HUES64 (cell line): ENCODE results near the gene ZNF3.

Experiments
- H3K27ac ChIP-seq: 2 replicates; pipeline ENCODE4 v1.7.0; 2013; ENCODE audit warnings: low read depth, low read length, inconsistent platforms
- H3K27me3 ChIP-seq: 2 replicates; pipeline ENCODE4 v1.6.1; 2013; ENCODE audit warnings: mild to moderate bottlenecking, low read length; ENCODE audit not compliant: insufficient read depth
- H3K36me3 ChIP-seq: 2 replicates; pipeline ENCODE4 v1.6.1; 2013; ENCODE audit warnings: mild to moderate bottlenecking, low read length; ENCODE audit not compliant: insufficient read depth
- H3K4me1 ChIP-seq: 2 replicates; pipeline ENCODE4 v1.6.1; 2013; ENCODE audit warnings: mild to moderate bottlenecking, low read length, moderate library complexity; ENCODE audit not compliant: insufficient read depth
- H3K4me3 ChIP-seq: 2 replicates; pipeline ENCODE4 v1.5.1; 2013; ENCODE audit warnings: mild to moderate bottlenecking, low read length, moderate library complexity
- H3K9ac ChIP-seq: 2 replicates; pipeline ENCODE4 v1.6.1; 2013; ENCODE audit warnings: mild to moderate bottlenecking, low read depth, low read length
- H3K9me3 ChIP-seq: 2 replicates; pipeline ENCODE4 v1.6.1; 2013; ENCODE audit warnings: low read depth, low read length; ENCODE audit not compliant: insufficient read depth
- WGBS: fragments of 150-250, 120-280 bp; methylation state at CpG from one replicate; pipeline ENCODE4 v1.1.7; 2013; ENCODE audit warnings: missing lambda C conversion rate; 5-methylcytosine and 5-hydroxymethylcytosine counted together

The ZNF3 gene

GRCh38 chr7:100107125-100107737, 25.7 kb upstream of the ZNF3 start:
- Histone ChIP-seq H3K36me3 (peaks cover 71% of the 10 kb centered on the region), H3K4me1 (peaks cover 5% of the 10 kb centered on the region)
- WGBS, result 95% methylated on average over 25 of the region's 25 CpGs

GRCh38 chr7:100106633-100107032, 25.1 kb upstream of the ZNF3 start:
- Histone ChIP-seq H3K27ac (no peak overlapping the region), H3K9ac (no peak overlapping the region), H3K36me3 (peaks cover 66% of the 10 kb centered on the region), H3K4me3 (no peak overlapping the region), H3K27me3 (no peaks in the 10 kb centered on the region), H3K4me1 (peaks cover 5% of the 10 kb centered on the region), H3K9me3 (no peaks in the 10 kb centered on the region)
- WGBS, result 92% methylated on average over 17 of the region's 17 CpGs

More at GRCh38 chr7:100107125-100107737, 25.7 kb upstream of the ZNF3 start:
- H3K9me3 ChIP-seq, result no peaks in the 10 kb centered on the region
- H3K27ac ChIP-seq, result no peak overlapping the region
- H3K4me3 ChIP-seq, result no peak overlapping the region
- H3K9ac ChIP-seq, result no peak overlapping the region
- H3K27me3 ChIP-seq, result no peaks in the 10 kb centered on the region

GRCh38 chr7:100105534-100105933, 24.0 kb upstream of the ZNF3 start:
- Histone ChIP-seq H3K27ac (no peak overlapping the region), H3K27me3 (no peaks in the 10 kb centered on the region), H3K36me3 (peaks cover 55% of the 10 kb centered on the region), H3K4me3 (no peak overlapping the region), H3K4me1 (peaks cover 5% of the 10 kb centered on the region), H3K9me3 (no peaks in the 10 kb centered on the region), H3K9ac (no peak overlapping the region)
- 97% methylated on average over 4 of the region's 4 CpGs for WGBS

GRCh38 chr7:100102950-100103840, 21.7 kb upstream of the ZNF3 start:
- H3K4me1 ChIP-seq, result peaks cover 11% of the 10 kb centered on the region
- H3K27me3 ChIP-seq, result no peaks in the 10 kb centered on the region
- peaks cover 56% of the 10 kb centered on the region for H3K36me3 ChIP-seq
- H3K9me3 ChIP-seq, result no peaks in the 10 kb centered on the region
- no peak overlapping the region for H3K27ac ChIP-seq
- peak overlapping the region; percentile 96 for H3K4me3 ChIP-seq
- no peak overlapping the region for H3K9ac ChIP-seq
- 92% methylated on average over 17 of the region's 17 CpGs for WGBS

GRCh38 chr7:100101016-100101862, 19.7 kb upstream of the ZNF3 start, which contains the start of the genes AP4M1 and MCM7:
AP4M1 (plus strand) TSS chr7:100101643; CDS start chr7:100101715, 72 bp downstream.
MCM7 (minus strand) TSS chr7:100101397; CDS start chr7:100101294, 103 bp downstream.
- Histone ChIP-seq H3K4me1 (peaks cover 11% of the 10 kb centered on the region), H3K27ac (peak within 1 kb of the TSS; percentile 100), H3K36me3 (peaks cover 58% of the 10 kb centered on the region), H3K27me3 (no peaks in the 10 kb centered on the region), H3K9me3 (no peaks in the 10 kb centered on the region), H3K4me3 (peak within 1 kb of the TSS; percentile 96), H3K9ac (peak within 1 kb of the TSS; percentile 100)
- WGBS, result under 1% methylated on average over 80 of the region's 80 CpGs

GRCh38 chr7:100100420-100101015, 19.0 kb upstream of the ZNF3 start:
- Histone ChIP-seq H3K9me3 (no peaks in the 10 kb centered on the region), H3K4me3 (peak overlapping the region; percentile 96), H3K27ac (peak overlapping the region; percentile 100), H3K27me3 (no peaks in the 10 kb centered on the region), H3K36me3 (peaks cover 59% of the 10 kb centered on the region), H3K9ac (peak overlapping the region; percentile 100), H3K4me1 (peaks cover 11% of the 10 kb centered on the region)
- under 1% methylated on average over 61 of the region's 61 CpGs for WGBS

- whole genome bisulfite sequencing, result 94% methylated on average over 12 of the region's 12 CpGs
Observed at GRCh38 chr7:100099452-100099851, 17.9 kb upstream of the ZNF3 start.

GRCh38 chr7:100098913-100099312, 17.4 kb upstream of the ZNF3 start:
- WGBS, result 97% methylated on average over 10 of the region's 10 CpGs
- Histone ChIP-seq H3K27me3 (no peaks in the 10 kb centered on the region), H3K9ac (peak overlapping the region; percentile 100), H3K27ac (no peak overlapping the region), H3K4me1 (peaks cover 11% of the 10 kb centered on the region), H3K9me3 (no peaks in the 10 kb centered on the region), H3K36me3 (peaks cover 67% of the 10 kb centered on the region), H3K4me3 (peak overlapping the region; percentile 96; the same call in 1 of the 2 replicates)

More at GRCh38 chr7:100099452-100099851, 17.9 kb upstream of the ZNF3 start:
- Histone ChIP-seq H3K4me3 (peak overlapping the region; percentile 96), H3K4me1 (peaks cover 11% of the 10 kb centered on the region), H3K27me3 (no peaks in the 10 kb centered on the region), H3K9me3 (no peaks in the 10 kb centered on the region), H3K9ac (peak overlapping the region; percentile 100), H3K36me3 (peaks cover 65% of the 10 kb centered on the region), H3K27ac (peak overlapping the region; percentile 100)

- H3K27ac ChIP-seq, result no peak overlapping the region
- WGBS, result 97% methylated on average over 17 of the region's 17 CpGs
- peaks cover 94% of the 10 kb centered on the region for H3K36me3 ChIP-seq
- no peak overlapping the region for H3K9ac ChIP-seq
- no peaks in the 10 kb centered on the region for H3K27me3 ChIP-seq
- no peak overlapping the region for H3K4me3 ChIP-seq
- no peaks in the 10 kb centered on the region for H3K9me3 ChIP-seq
- H3K4me1 ChIP-seq, result peaks cover 6% of the 10 kb centered on the region; the same call in 1 of the 2 replicates
Observed at GRCh38 chr7:100095704-100096103, 14.2 kb upstream of the ZNF3 start.

GRCh38 chr7:100095289-100095688, 13.8 kb upstream of the ZNF3 start:
- H3K4me3 ChIP-seq, result no peak overlapping the region
- H3K27me3 ChIP-seq, result no peaks in the 10 kb centered on the region
- peak overlapping the region; percentile 21; the same call in 1 of the 2 replicates for H3K27ac ChIP-seq
- peaks cover 6% of the 10 kb centered on the region; the same call in 1 of the 2 replicates for H3K4me1 ChIP-seq
- H3K9ac ChIP-seq, result no peak overlapping the region
- H3K36me3 ChIP-seq, result peaks cover 98% of the 10 kb centered on the region
- WGBS, result 92% methylated on average over 9 of the region's 9 CpGs
- H3K9me3 ChIP-seq, result no peaks in the 10 kb centered on the region
